Activated T-cell treated with anti-CD3 and anti-CD28 coated beads, Interleukin-2, amount 50 U/mL, for 1 hour (primary cell): ENCODE measurements around the gene MLKL.
"Not testable (repeated sequence)": the region's sequence is repeated elsewhere in the genome, so short reads cannot be mapped to it uniquely, and the experiment has no call there.

ENCODE experiments used
- DNase-seq: peaks from one replicate; pipeline ENCODE4 v3.0.0-alpha.2; 2020

Gene MLKL

GRCh38 chr16:74731853-74732477 lies 31.3 kb upstream of the MLKL start:
- DNase-seq, result no peak

GRCh38 chr16:74729783-74730683 lies 29.4 kb upstream of the MLKL start:
- no peak for DNase-seq

GRCh38 chr16:74727903-74728302 lies 27.2 kb upstream of the MLKL start:
- no peak for DNase-seq

DNA sequence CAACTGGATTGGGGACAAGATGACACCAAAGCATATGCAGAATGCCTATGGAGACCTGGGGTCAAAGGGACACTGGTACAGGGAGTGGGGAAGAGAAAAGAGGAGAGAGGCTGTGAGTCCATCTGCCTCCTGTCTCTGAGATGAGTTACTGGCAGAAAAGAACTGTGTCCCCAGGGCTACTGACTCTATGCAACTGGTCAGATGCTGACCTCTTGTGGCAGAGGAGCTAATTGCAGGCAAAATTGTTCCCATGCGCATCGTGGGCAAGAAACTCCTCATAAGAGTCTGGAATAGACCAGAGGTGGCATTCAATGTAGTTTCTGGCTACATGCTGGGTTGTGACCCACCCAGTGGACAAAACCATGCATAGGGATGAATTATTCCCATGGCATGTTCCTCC lies 26.1 kb upstream of the MLKL start:
- DNase-seq, result no peak

- DNase-seq, result no peak
These were observed 25.2 kb upstream of the MLKL start for GRCh38 chr16:74725651-74726455.

DNA sequence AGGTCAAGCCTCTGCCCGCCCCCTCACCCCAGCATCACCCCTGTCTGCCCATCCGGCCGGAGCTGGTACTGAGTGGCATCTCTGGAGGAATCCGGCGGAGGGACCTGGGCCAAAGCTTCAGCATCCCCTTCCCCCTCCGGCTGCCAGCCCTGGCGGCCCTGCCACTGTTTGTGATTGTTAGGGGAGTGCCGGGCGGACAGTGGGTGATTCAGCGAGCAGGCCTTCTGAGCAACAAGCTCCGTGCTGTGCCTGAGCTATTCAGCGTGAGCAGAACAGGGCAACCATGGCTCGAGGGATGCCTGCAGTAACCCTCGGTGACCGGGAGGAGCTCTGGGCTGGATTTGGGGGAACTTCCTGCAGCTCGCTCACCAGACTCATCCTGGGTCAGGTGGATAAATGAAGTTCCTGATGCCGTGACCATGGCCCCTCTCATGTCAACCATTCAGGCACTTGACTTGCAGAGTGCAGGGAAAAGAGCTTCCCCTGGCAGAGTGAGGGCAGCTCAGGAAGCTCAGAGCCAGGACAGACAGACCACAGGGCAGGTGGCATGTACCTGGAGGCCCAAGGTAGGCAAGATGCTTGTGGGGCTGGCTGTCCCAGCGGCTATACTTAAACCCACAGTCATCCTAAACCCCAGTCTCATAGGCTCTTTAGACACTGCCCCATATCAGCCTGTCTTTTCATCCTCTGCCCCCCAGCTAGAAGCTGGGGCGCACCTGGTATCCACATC lies 24.3 kb upstream of the MLKL start:
- DNase-seq, result no peak

DNA sequence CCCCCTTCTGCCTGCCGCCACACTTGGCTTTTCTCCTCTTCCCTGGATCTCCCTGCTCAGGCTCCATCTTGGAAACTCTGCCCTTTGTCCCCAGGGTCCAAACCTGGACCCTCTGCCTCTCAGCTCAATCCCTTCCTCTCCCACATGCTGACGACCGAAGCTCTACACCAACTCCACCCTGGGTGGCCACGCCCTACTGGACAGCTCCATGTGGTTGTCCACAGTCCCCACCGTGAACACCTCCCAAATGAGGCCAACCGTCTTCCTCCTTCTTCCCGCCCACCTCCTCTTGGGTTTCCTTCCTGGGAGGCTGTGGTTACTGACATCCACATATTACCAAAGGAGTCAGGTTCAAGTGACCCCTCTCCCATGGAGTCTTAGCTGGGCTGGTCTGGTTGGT lies 22.6 kb upstream of the MLKL start:
- no peak for DNase-seq

DNA sequence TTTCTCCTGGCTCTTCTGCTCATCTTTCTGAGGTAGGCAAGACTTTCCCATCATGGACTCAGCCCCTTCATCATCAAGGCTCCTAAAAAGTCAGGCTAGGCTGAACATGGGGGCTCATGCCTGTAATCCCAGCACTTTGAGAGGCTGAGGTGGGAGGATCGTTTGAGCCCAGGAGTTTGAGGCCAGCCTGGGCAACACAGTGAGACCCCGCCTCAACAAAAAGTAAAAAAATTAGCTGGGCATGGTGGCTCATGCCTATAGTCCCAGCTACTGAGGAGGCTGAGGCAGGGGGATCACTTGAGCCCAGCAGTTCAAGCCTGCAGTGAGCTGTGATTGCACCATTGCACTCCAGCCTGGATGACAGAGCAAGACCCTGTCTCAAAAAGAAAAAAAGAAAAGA lies 21.5 kb upstream of the MLKL start:
- DNase-seq, result not testable (repeated sequence)

DNA sequence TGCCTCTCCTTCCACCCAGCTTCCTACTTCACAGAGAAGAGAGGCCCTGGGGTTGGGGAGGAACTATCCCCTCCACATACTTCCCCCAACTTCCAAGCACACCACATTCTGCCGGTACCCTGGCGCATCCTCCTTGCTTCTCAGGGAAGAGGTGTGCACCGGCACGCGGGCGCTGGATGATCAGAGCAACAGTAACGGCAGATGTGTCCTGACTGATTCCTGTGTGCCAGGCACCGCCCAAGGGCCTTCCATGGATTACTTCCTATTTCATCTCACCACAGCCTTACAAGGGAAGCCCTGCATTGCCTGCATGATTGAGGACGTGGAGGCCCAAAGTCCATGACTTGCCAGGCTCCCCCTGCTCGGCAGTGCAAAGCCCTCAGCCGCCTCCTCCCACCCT lies 21.1 kb upstream of the MLKL start:
- DNase-seq, result no peak

DNA sequence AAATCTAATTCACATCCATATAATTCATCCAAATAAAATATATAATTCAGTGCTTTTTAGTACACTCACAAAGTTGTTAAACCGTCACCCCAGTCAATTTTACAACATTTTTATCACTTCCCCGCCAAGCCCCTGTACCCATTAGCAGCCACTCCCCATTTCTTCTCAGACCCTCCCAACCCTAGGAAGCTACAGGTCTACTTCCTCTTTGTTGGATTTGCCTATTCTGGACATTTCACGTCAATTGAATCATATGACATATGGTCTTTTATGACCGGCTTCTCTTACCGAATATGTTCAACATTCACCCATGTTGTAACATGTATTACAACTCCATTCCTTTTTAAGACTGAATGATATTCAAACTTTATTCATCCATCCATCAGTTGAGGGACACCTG lies 19.9 kb upstream of the MLKL start:
- no peak for DNase-seq

- DNase-seq, result no peak
These were observed 18.3 kb upstream of the MLKL start for GRCh38 chr16:74718741-74719610.

DNA sequence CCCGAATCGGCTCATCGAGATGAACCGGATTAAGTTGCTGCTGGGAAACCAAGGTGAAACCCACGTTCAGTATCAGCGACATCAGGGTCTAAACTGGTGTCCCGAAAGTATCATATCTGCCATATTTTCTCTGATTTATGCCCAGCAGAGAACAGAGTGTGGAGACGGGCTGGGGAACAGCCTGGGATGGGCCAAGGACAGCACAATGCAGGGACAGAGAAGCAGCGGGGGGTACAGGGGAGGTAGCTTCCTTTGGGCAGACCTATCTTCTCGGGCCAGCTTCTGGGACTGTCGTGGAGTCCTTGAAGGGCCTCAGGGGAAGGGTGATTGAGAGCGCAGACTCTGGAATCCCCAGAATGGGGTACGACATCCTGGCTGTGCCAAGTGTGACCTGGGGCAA lies 17.5 kb upstream of the MLKL start:
- no peak for DNase-seq

DNA sequence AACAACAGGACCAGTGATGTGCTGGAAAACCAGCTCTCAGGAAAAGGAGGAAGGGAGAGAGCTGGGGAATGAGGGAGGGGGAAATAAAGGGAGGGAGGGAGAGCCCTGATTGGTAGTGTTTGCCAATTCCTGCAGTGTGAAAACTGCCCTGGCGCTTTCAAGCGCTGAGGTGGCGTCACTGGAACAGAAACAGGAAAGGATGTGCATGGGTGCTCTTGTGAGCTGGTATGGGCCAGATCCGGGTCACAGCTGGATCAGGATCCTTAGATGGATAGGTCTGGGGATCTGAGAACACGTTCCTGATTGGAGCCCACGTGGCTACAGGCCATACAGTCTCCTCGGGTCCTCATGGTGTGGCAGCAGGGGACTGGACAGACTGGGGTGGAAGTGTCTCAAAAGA lies 16.7 kb upstream of the MLKL start:
- no peak for DNase-seq

GRCh38 chr16:74716355-74716754 lies 15.7 kb upstream of the MLKL start:
- no peak for DNase-seq

DNA sequence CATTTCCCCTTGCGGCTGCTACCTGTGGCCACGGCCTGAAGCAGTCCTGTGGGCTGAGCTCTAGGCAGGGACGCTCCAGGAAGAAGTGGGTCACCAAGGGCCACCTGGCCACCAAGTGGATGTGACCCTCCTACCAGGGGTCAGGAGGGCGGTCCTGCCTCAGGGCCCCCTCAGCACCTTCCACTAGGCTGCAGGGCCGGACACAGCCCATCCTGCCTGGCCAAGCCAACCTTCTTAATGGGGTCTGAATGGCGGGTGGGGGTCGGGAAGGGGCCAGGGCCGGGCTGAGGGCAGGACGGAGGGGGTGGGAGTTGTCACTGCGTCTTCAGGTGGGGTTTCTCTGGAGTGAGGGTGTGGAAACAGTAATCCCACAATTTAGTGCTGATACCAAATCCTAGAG lies 13.2 kb upstream of the MLKL start:
- DNase-seq, result no peak

DNA sequence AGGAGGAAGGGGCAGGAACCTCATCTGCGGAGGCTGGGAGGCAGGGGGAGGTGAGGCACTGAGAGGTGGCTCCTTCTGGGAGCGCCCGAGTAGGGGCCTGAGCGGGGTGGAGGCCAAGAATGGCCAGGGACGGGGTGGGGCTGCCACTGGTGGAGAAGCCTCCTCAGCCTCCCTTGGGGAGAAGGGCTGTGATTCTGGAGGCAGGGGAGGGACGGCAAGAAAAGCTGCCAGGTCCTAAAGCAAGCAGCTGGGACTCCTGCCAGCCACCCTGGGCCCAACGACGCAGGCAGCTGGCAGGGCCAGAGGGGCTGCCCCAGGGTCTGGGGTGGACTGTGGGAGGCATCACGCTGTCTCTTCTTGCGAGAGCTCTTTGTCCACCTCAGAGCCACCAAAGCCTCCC lies 12.7 kb upstream of the MLKL start:
- DNase-seq, result no peak

- DNase-seq, result no peak
These were observed 11.3 kb upstream of the MLKL start for GRCh38 chr16:74711938-74712337.

GRCh38 chr16:74710401-74710800 lies 9.7 kb upstream of the MLKL start:
- no peak for DNase-seq

GRCh38 chr16:74709441-74709877 lies 8.8 kb upstream of the MLKL start:
- peak; percentile 83 for DNase-seq

DNA sequence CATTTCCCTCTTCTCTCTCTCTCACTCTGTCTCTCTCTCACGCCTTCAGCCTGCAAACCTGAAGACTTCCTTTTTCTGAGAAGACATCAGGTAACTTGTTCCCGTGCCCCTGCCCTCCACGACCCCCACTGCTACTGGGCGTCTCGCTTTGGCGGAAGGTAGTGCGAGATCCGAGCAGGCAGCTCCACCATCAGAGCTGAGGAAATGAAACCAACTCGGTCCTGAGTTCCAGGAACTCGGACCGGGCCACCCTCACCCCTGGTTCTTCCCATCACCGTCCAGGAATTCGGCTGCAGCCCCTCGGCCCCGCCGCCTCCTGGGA lies 585 bp downstream of the MLKL start:
- DNase-seq, result peak; percentile 31

GRCh38 chr16:74699666-74700065 lies 996 bp downstream of the MLKL start:
- DNase-seq, result no peak

GRCh38 chr16:74698222-74698621 lies 2.4 kb downstream of the MLKL start:
- DNase-seq, result no peak
